Hepatocyte (in vitro differentiated cells): Measurements from ENCODE around the gene LMAN2. TPM values are rescaled to one million over a fixed set of nuclear protein-coding genes. Genes with fewer than 3 reads are reported as not detected.
"Not testable (repeated sequence)": the region's sequence is repeated elsewhere in the genome, so short reads cannot be mapped to it uniquely, and the experiment has no call there.

Source experiments
- DNase-seq: peaks from one replicate; pipeline ENCODE4 v3.0.0-alpha.2; 2016; ENCODE audit warnings: low spot score
- H2AFZ ChIP-seq: fragments of 200-600 bp; sonication (generic); 2 replicates; pipeline ENCODE4 v1.6.0; 2016; ENCODE audit warnings: antibody characterized with exemption, mild to moderate bottlenecking
- H3K27ac ChIP-seq: fragments of 200-600 bp; sonication (generic); 2 replicates; pipeline ENCODE4 v1.5.1; 2016; ENCODE audit warnings: mild to moderate bottlenecking
- H3K27me3 ChIP-seq: fragments of 200-600 bp; sonication (generic); 2 replicates; pipeline ENCODE4 v1.6.1; 2016
- H3K36me3 ChIP-seq: fragments of 200-600 bp; sonication (generic); replicated peaks from 2 replicates; pipeline ENCODE4 v1.5.1; 2016; ENCODE audit warnings: low read depth; ENCODE audit not compliant: insufficient read depth
- H3K4me1 ChIP-seq: fragments of 200-600 bp; sonication (generic); 2 replicates; pipeline ENCODE4 v1.5.1; 2016; ENCODE audit warnings: mild to moderate bottlenecking, moderate library complexity; ENCODE audit not compliant: insufficient read depth
- H3K4me2 ChIP-seq: fragments of 200-600 bp; sonication (generic); 2 replicates; pipeline ENCODE4 v1.6.0; 2016
- H3K4me3 ChIP-seq: fragments of 200-600 bp; sonication (generic); 2 replicates; pipeline ENCODE4 v1.5.1; 2016; ENCODE audit warnings: mild to moderate bottlenecking
- H3K79me2 ChIP-seq: fragments of 200-600 bp; sonication (generic); 2 replicates; pipeline ENCODE4 v1.6.0; 2017; ENCODE audit warnings: mild to moderate bottlenecking
- H3K9me2 ChIP-seq: fragments of 200-600 bp; sonication (generic); replicated peaks from 2 replicates; pipeline ENCODE4 v1.6.0; 2017; ENCODE audit warnings: mild to moderate bottlenecking; ENCODE audit not compliant: insufficient read depth
- H3K9me3 ChIP-seq: fragments of 200-600 bp; sonication (generic); 2 replicates; pipeline ENCODE4 v1.5.1; 2016; ENCODE audit warnings: low read depth, mild to moderate bottlenecking
- H4K20me1 ChIP-seq: fragments of 200-600 bp; sonication (generic); 2 replicates; pipeline ENCODE4 v1.6.0; 2016; ENCODE audit warnings: mild to moderate bottlenecking; ENCODE audit not compliant: insufficient read depth, poor library complexity, severe bottlenecking
- EZH2 ChIP-seq: fragments of 200-600 bp; sonication (generic); IDR thresholded peaks from 2 replicates; pipeline ENCODE4 v1.6.1; 2016; ENCODE audit warnings: antibody characterized with exemption, mild to moderate bottlenecking, borderline replicate concordance
- EZH2phosphoT487 ChIP-seq: fragments of 200-600 bp; sonication (generic); IDR thresholded peaks from one replicate; pipeline ENCODE4 v1.6.1; 2018; ENCODE audit warnings: antibody characterized with exemption, mild to moderate bottlenecking, low read depth, moderate library complexity; ENCODE audit not compliant: unreplicated experiment, severe bottlenecking
- WGBS: methylation state at CpG from one replicate; pipeline ENCODE4 v1.1.6; 2016; ENCODE audit warnings: low lambda C conversion rate; ENCODE audit errors: missing lambda C conversion rate; 5-methylcytosine and 5-hydroxymethylcytosine counted together
- polyA plus RNA-seq: library from polyadenylated mRNA; unstranded; fragments of >200 nt; fragmentation: Nextera tagmentation; extraction: Ambion mirVana; gene quantifications from 2 replicates; pipeline ENCODE4 v1.2.1, GENCODE V29; 2016
- total RNA-seq: library from RNA; depleted of rRNA; stranded (reverse); fragments of >200 nt; gene quantifications from 2 replicates; pipeline ENCODE4 v1.2.3, GENCODE V29; 2014
- TF ChIP-seq, protein P1 (sequence below): fragments of 200-600 bp; sonication (generic); IDR thresholded peaks from 2 replicates; pipeline ENCODE4 v1.5.1; 2016; ENCODE audit warnings: antibody characterized with exemption, mild to moderate bottlenecking; ENCODE audit not compliant: poor library complexity

LMAN2 gene
- total and polyA plus RNA-seq, 2 experiments from 2014 or later: 357 to 391 TPM

- WGBS: 89% methylated on average over 11 of the region's 11 CpGs
- Histone ChIP-seq H3K4me1 (peaks cover 23% of the 10 kb centered on the region), H3K4me3 (no peak overlapping the region), H3K36me3 (no peaks in the 10 kb centered on the region), H3K9me2 (no peaks in the 10 kb centered on the region), H3K4me2 (no peak overlapping the region), H3K27ac (no peak overlapping the region), H3K27me3 (no peaks in the 10 kb centered on the region), H3K9me3 (no peaks in the 10 kb centered on the region), H2AFZ (no peak overlapping the region), H4K20me1 (peaks cover 9% of the 10 kb centered on the region), H3K79me2 (peaks cover 47% of the 10 kb centered on the region)
- TF ChIP-seq, protein P1, sequence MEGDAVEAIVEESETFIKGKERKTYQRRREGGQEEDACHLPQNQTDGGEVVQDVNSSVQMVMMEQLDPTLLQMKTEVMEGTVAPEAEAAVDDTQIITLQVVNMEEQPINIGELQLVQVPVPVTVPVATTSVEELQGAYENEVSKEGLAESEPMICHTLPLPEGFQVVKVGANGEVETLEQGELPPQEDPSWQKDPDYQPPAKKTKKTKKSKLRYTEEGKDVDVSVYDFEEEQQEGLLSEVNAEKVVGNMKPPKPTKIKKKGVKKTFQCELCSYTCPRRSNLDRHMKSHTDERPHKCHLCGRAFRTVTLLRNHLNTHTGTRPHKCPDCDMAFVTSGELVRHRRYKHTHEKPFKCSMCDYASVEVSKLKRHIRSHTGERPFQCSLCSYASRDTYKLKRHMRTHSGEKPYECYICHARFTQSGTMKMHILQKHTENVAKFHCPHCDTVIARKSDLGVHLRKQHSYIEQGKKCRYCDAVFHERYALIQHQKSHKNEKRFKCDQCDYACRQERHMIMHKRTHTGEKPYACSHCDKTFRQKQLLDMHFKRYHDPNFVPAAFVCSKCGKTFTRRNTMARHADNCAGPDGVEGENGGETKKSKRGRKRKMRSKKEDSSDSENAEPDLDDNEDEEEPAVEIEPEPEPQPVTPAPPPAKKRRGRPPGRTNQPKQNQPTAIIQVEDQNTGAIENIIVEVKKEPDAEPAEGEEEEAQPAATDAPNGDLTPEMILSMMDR: no peak
- TF ChIP-seq EZH2 (no peak), EZH2phosphoT487 (no peak)
- DNase-seq: no peak
Measured at GRCh38 chr5:177308740-177309139, 42.7 kb downstream of the LMAN2 start.

DNA sequence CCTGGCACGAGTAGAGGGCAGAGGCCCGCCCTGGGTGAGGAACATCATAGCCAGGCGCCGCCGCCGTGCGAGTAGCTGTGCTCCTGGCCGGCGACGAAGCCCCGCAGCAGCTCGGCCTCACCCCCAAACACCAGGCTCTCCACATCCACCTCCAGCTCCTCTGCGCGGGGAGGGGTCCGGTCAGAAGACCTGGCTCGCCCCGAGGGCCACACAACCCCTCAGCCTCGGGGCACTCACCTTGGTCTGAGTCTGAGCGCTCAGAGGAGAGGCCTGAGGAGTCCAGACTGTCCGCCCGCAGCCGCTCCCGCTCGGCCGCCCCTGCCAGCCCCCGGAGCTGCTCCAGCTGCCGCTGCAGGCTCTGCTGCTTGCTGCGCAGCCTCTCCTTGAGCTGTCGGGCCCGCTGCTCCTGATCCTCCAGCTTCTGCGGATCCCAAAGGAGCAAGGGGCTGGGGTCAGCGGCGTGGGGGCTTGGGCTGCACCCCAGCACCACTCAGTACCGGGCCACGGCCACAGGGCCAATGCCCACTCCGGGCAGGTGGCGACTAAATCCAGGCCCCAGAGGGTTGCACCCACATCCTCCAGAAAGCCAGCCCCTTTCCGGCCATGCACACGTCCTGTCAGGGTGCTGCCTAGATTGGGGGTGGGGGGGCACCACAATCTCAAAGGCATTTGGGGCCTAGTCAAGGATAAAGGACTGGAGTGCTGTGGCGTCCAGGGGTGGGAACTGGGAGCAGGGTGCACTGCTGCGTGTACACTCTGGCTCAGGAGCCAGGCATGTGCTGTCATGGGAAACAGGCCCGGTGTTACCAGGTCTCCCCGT lies 43.7 kb downstream of the LMAN2 start:
- Histone ChIP-seq H2AFZ (no peak overlapping the region), H3K4me2 (no peak overlapping the region), H3K27me3 (no peaks in the 10 kb centered on the region), H3K36me3 (no peaks in the 10 kb centered on the region), H3K9me3 (no peaks in the 10 kb centered on the region), H3K4me3 (no peak overlapping the region), H3K27ac (no peak overlapping the region), H3K79me2 (peaks cover 54% of the 10 kb centered on the region), H3K4me1 (peaks cover 20% of the 10 kb centered on the region), H3K9me2 (no peaks in the 10 kb centered on the region), H4K20me1 (peaks cover 9% of the 10 kb centered on the region)
- no peak for TF ChIP-seq EZH2phosphoT487
- TF ChIP-seq, protein P1: no peak
- TF ChIP-seq EZH2: no peak
- 95% methylated on average over 43 of the region's 43 CpGs for WGBS
- no peak for DNase-seq

- H3K36me3 ChIP-seq: no peaks in the 10 kb centered on the region
- no peaks in the 10 kb centered on the region for H3K9me3 ChIP-seq
- H3K9me2 ChIP-seq: no peaks in the 10 kb centered on the region
- no peak for DNase-seq
- H3K27me3 ChIP-seq: no peaks in the 10 kb centered on the region
- TF ChIP-seq EZH2phosphoT487 (no peak), EZH2 (no peak)
- TF ChIP-seq, protein P1: no peak
- no peak overlapping the region for H2AFZ ChIP-seq
- H3K27ac ChIP-seq: no peak overlapping the region
- no peak overlapping the region for H3K4me3 ChIP-seq
- H3K4me2 ChIP-seq: no peak overlapping the region
- peaks cover 23% of the 10 kb centered on the region for H3K4me1 ChIP-seq
- peaks cover 62% of the 10 kb centered on the region for H3K79me2 ChIP-seq
- 94% methylated on average over 15 of the region's 15 CpGs for WGBS
- peaks cover 17% of the 10 kb centered on the region for H4K20me1 ChIP-seq
Measured at GRCh38 chr5:177306674-177307543, 44.6 kb downstream of the LMAN2 start.

GRCh38 chr5:177306103-177306640 lies 45.3 kb downstream of the LMAN2 start:
- not testable (repeated sequence) for H3K9me2 ChIP-seq, H3K27ac ChIP-seq, H3K27me3 ChIP-seq, H3K36me3 ChIP-seq, H2AFZ ChIP-seq, H3K4me2 ChIP-seq, H3K9me3 ChIP-seq, H3K4me3 ChIP-seq, DNase-seq
- peaks cover 27% of the 10 kb centered on the region for H3K4me1 ChIP-seq
- H4K20me1 ChIP-seq: peaks cover 17% of the 10 kb centered on the region
- WGBS: 97% methylated on average over 11 of the region's 11 CpGs
- H3K79me2 ChIP-seq: peaks cover 63% of the 10 kb centered on the region
